ENCODE measurements around the gene ABCG2.
"Not testable (repeated sequence)": the region's sequence is repeated elsewhere in the genome, so short reads cannot be mapped to it uniquely, and the experiment has no call there.

Gene ABCG2

DNA sequence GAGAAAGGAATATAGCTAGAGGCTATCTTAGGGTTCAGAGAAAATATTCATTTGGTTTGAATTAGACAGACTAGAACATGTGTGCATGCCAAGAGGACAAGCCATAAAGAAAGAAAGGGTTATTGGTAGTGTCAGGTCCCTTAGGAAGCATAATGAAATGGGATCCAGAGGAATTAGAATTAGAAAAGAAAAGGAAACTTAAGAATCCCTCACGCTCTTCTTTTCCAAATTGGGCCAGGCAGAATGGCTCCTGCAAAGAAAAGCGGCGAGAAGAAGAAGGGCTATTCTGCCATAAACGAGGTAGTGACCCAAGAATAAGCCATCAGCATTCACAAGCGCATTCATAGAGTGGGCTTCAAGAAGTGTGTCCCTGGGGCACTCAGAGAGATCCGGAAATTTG is 4.9 kb upstream of the ABCG2 start:
- DNase-seq: no peak

DNA sequence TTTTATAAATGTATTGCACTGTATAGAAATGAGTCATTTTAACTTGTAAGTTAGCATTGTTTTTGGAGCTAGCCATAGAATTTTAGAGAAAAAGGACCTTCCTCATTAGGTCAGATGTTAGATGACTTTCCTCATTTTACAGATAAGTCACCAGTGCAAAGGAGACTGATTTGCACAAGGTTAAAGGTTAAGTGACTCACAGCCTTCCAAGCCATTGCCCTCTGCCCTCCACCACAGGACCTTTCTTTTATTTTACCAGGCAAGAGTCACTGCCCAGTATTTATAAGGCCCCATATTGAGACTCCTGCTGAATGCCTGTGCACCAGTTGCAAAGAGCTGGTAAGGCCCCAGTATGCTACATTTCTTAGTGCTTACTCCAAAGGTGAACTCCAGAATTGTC is 4.2 kb upstream of the ABCG2 start:
- no peak for DNase-seq

DNA sequence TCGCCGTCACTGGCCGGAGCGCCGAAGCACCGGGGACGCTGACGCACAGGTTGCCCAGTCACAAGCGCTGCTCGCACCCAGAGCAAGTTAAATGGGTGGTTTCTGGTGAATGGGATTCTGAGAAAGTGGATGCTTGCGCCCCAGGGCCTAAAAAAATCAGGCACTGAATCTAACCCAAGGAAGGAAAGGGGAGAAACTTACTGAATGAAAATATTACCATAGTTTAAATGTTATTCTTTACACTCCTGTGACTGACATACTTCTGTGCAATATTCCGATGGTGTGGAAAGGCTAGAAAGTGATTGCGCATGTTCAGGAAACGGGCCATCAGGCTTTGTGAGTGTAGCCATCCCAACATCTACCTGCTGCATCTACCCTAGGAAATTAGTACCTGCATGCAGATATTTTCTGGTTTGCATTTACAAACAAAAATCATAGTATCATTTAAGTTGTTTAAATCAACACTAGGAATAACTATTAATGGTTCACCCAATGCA is 838 bp upstream of the ABCG2 start:
- DNase-seq: no peak

- DNase-seq: no peak
Observed at GRCh38 chr4:88158038-88158488, 376 bp downstream of the ABCG2 start.

- DNase-seq: not testable (repeated sequence)
Observed at GRCh38 chr4:88152331-88152730, 6.1 kb downstream of the ABCG2 start.

- DNase-seq: no peak
Observed at GRCh38 chr4:88148560-88148959, 9.9 kb downstream of the ABCG2 start.

GRCh38 chr4:88147799-88148217 is 10.6 kb downstream of the ABCG2 start:
- no peak for DNase-seq

- no peak for DNase-seq
Observed at GRCh38 chr4:88146891-88147290, 11.5 kb downstream of the ABCG2 start.

GRCh38 chr4:88144866-88145300 is 13.6 kb downstream of the ABCG2 start:
- no peak for DNase-seq

DNA sequence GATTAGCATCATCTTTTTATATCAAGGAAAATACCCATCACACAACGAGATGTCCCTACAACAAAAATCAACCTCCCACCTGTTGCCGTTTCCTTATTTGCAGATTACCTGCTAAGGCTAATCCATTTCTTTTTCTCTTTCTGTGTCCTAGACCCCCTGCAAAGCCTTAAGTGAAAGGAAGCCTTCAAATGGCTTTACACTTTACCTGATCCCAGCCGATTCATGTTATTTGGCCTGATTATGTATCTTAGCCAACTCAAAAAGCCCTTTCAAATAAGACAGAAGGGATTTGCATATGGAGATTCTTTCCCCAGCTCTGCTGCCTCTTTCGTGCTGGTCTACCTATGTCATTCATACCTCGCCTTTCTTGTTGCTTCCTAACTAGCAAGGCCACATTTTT is 14.4 kb downstream of the ABCG2 start:
- DNase-seq: no peak

- DNase-seq: no peak
Observed at GRCh38 chr4:88143504-88143903, 14.9 kb downstream of the ABCG2 start.

- no peak for DNase-seq
Observed at GRCh38 chr4:88138561-88138960, 19.9 kb downstream of the ABCG2 start.

DNA sequence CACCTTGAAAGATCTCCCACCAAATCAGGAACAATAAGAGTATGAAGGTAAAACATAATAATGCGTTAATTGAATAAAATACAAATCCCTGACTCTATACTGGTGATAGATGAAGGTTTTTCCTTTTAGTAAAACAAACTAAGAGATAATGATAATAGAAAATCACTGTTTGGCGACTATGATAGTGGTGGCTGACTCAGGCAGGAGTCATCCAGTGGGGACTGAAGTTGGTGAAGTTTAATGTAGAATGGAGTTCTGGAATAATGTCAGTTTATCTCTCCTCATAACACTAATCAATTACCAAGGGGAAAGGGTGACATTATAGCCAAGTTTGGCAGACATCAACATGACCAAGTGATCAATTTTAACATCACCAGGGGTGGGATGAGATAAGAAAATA is 21.3 kb downstream of the ABCG2 start:
- DNase-seq: no peak

DNA sequence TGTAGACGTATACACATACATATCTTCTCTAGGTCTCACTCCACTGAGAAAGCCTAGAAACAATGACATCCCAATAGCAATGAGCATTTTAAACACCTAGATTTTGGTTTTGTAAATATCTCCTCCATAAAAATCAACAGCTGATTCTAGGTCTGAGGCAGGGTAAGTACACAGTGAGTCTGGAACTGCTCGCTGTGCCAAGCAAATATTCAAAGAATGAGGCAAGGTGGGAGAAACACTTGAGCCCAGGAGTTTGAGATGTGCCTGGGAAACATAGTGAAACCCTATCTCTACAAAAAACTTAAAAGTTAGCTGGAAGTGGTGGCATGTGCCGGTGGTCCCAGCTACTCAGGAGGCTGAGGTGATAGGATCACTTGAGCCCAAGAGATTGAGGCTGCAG is 22.2 kb downstream of the ABCG2 start:
- DNase-seq: no peak

DNA sequence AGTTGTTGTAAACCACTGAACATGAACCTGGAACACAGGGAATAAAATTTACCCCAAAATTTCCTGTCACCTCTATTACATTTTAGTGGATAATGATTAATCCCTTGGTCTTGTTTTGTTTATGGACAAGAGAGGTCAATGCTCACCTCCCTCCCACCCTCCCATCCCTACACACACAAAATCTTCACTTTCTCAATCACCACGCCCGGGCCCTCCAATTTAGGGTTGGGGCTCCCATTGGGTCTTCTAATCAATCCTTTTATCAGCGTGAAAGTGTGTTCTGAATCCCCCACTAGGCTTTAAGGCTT is 23.1 kb downstream of the ABCG2 start:
- no peak for DNase-seq

GRCh38 chr4:88134536-88135355 is 23.7 kb downstream of the ABCG2 start:
- DNase-seq: no peak

GRCh38 chr4:88134111-88134510 is 24.3 kb downstream of the ABCG2 start:
- no peak for DNase-seq

DNA sequence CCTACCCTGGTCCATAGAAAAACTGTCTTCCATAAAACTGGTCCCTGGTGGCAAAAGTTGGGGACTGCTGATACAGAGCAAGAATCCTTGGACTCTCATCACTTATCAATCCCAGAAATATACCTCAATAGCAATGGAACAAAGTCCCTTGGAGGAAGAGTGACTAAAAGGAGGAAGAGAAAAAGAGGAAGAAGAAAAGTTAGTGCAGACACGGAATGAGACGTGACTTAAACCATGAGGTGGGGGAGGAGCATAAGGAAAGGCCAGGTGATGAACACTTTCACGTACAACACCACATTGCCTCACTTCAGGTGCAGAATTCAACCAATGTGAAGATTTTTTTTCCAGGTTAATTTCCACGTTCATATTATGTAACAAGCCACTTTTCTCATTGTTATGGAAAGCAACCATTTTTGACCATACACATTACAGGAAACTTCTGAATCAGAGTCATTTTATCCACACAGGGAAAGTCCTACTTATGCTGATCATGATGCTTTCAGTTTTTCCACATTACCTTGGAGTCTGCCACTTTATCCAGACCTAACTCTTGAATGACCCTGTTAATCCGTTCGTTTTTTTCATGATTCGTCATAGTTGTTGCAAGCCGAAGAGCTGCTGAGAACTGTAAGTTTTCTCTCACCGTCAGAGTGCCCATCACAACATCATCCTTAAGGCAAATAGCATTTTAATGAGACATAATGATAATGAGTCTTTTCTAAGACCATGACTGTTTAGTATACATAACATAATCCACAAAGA is 27.7 kb downstream of the ABCG2 start:
- DNase-seq: no peak

GRCh38 chr4:88130003-88130402 is 28.4 kb downstream of the ABCG2 start:
- no peak for DNase-seq

DNA sequence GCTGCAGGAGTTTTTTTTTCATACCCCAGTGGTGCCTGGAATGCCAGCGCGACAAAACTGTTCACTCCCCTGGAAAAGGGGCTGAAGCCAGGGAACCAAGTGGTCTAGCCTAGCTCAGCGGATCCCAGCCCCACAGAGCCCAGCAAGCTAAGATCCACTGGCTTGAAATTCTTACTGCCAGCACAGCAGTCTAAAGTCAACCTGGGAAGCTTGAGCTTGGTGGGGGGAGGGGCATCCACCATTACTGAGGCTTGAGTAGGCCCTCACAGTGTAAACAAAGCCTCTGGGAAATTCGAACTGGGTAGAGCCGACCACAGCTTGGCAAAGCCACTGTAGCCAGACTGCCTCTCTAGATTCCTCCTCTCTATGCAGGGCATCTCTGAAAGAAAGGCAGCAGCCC is 36.2 kb downstream of the ABCG2 start:
- not testable (repeated sequence) for DNase-seq

- DNase-seq: no peak
Observed at GRCh38 chr4:88119943-88120342, 38.5 kb downstream of the ABCG2 start.

GRCh38 chr4:88115587-88115986 is 42.9 kb downstream of the ABCG2 start:
- DNase-seq: no peak

DNA sequence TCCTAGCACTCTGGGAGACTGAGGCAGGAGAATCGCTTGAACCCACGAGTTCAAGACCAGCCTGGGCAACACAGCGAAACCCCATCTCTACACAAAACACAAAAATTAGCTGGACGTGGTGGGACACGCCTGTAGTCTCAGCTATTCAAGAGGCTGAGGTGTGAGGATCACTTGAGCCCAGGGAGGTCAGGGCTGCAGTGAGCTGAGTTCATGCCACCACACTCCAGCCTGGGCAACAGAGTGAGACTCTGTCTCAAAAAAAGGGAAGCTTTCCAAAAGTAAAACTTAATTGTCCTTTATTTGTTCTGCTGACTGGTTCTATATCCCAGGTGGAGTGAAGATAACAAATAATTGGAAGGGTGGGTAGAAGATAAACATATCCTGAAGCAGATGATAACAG is 45.6 kb downstream of the ABCG2 start:
- DNase-seq: no peak

DNA sequence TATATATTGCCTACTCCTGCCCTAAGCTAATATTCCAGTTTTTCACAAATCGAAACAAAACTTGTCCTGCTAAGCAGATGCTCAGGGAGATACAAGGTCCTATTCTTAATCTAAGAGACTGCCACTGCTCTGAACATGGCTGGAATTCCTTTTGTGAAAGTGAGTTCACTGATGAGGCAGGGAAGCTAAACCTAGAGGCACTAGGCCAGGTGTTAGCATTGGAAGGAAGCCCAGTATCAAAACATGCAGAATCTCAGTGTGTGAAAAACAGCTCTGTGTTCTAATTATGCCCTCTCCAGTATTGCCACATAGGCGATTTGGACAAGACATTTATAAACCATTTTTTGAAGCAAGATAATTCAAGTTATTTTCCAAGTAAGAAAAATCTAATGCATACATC is 47.6 kb downstream of the ABCG2 start:
- DNase-seq: no peak
